ENCODE results near the gene VTI1A.

- TF ChIP-seq ZNF580 (CRISPR knock-in tag; IDR thresholded peaks at IDR 0.05; ENCODE audit: borderline replicate concordance, low read depth) (no peak), EHMT2 (IDR thresholded peaks at IDR 0.05; ENCODE audit: borderline replicate concordance, low read depth, low read length) (no peak), NR2F1 (CRISPR knock-in tag; IDR thresholded peaks at IDR 0.05) (no peak), SRF (IDR thresholded peaks at IDR 0.05; ENCODE audit: low read depth, low read length) (no peak), MIER3 (CRISPR knock-in tag; IDR thresholded peaks at IDR 0.05; ENCODE audit: borderline replicate concordance) (no peak), ZNF740 (CRISPR knock-in tag; IDR thresholded peaks at IDR 0.05) (no peak)
These were observed 14.2 kb downstream of the VTI1A start for GRCh38 chr10:112461029-112461887.

Data from HepG2 (cell line).